ENCODE results near the gene SAMM50.
A peak's percentile ranks its signal among the peaks of the same experiment; 100 is the strongest.

The SAMM50 gene

DNA sequence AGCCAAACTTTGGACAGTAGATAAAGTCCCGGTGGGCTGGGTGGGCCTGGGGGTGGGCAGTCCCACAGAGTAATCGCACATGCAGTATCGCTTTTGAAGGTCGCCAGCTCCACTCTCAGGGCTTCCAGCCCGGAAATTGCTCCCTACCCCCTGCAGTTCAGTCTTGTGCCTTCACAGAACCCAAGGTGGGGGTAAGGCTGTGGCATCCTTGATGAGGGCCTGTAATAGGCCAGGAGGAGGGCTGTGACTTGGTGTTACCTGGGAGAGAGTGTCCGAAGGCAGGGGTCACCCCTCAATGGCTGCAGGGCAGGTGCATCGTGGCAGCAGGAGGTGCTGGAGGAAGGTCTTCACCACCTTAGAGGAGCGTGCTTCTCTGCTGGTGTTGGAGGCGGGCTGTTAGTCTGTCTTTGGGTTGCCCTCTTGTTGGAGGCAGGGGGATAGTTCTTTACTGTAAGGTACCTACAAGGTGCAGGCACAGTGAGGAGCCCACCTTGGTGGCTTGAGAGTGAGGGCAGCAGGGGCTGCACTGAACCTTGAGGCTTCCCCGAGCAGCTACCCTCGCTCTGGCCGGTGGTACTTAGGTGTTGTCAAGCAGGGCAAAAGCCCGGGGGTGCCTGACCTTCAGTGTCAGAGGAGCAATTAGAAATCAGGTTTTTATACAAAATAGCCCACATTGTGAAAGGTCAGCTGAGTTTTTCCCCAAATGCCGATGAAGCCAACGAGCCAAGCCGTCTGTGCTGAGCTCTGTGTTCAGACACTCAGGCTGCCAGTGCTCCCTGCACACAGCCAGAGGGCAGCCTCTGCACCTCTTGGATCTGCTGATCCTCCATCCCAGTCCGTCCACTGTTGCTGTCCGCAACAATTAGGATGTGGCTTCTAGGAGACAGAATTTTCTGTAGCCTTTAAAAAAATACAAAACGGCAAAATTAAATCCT lies 21.9 kb downstream of the SAMM50 start:
- DNase-seq, result no peak

DNA sequence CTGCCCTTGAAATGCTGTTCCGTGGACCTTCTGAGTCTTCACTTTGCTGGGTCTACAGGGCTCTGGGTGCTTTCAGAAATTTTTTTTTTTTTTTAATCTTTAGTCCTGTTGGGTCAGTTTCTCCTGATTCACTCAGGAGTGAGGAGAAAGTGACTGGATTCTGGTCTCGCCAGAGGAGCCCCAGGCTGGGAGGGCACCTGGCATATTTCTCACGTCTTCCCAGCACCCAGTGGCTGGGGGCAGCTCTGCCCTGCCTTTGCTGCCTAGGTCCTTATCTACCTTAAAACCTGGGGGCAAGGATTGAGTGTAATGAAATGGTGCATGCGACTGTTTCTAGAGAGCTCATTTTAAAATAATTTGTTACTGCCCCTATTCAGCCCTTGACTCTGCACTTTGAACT lies 23.3 kb downstream of the SAMM50 start:
- DNase-seq, result no peak

- DNase-seq, result no peak
Observed at GRCh38 chr22:43980579-43980978, 25.3 kb downstream of the SAMM50 start.

GRCh38 chr22:43980996-43981395 lies 25.8 kb downstream of the SAMM50 start:
- no peak for DNase-seq

DNA sequence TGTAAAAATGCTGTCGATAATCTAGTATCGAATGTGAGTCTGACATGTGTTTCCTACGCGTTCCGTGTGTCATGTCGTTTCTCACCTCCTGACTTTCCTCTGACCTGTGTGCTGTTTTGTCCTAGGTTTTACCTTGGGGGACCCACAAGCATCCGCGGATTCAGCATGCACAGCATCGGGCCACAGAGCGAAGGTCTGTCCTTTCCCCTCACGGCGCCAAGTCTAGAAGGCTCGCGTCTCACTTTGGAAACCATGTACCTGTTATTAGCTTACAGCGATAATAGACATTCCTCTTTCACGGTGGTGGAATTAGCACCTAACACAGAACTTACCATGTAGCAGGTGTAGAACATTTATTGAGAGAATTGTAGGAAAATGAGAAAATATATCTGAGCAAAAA lies 28.6 kb downstream of the SAMM50 start:
- no peak for DNase-seq

DNA sequence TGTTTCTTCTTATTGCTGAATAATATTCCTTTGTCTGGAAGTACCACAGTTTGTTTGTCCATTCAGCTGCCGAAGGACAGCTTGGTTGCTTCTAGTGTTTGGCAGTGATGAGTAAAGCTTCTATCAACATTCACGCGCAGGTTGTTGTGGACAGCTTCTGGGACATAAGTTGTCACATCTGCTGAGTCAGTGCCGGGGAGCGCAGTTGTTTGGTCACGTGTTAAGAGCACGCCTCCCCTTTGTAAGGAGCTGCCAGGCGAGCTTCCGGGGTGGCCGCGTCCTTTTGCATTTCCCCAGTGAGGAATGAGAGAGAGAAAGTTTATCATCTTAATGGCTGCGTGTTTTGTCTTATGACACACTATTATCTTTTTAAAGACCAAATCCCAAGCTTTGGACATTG lies 30.3 kb downstream of the SAMM50 start:
- DNase-seq, result peak in 21 of 56 donors; percentile 2 to 59 (median 25)

- no peak for DNase-seq
Observed at GRCh38 chr22:43988116-43988820, 33.0 kb downstream of the SAMM50 start.

DNA sequence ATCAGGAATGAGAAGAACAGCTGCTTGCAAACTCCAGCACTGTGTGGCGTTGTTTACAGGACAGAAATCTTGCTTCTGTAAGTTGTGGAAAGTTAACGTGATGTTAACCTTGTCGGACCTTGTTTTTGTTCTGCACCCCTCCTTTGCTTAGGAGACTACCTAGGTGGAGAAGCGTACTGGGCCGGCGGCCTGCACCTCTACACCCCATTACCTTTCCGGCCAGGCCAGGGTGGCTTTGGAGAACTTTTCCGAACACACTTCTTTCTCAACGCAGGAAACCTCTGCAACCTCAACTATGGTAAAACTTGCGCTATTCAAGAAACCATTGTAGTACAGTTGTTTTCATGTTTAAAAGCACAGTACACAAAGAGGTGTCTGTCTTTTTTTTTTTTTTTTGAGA lies 33.7 kb downstream of the SAMM50 start:
- DNase-seq, result no peak

GRCh38 chr22:43990044-43990443 lies 34.8 kb downstream of the SAMM50 start:
- no peak for DNase-seq

DNA sequence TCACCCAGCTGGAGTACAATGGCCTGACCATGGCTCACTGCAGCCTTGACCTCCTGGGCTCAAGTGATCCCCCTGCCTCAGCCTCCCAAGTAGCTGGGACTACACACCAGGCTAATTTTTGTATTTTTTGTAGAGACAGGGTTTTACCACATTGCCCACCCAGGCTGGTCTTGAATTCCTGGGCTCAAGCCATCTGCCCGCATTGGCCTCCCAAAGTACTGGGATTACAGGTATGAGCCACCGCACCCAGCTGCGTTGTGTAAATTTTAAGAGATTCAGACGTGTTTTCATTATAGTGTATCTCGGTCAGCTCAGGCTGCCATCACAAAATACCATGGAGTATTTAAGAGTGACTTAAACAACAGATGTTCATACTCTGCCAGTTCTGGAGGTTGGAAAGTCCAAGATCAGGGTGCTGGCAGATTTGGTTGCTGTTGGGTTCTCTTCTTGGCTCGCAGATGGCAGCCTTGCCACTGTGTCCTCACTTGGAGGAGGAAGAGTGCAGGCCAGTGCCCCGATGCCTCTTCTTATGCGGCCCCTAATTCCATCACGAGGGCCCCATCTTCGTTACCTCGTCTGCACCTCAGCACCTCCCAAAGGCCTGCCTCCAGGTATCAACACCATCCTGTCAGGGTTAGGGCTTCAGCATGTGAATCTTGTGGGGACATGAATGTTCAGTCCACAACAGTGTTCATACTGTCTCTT lies 36.2 kb downstream of the SAMM50 start:
- DNase-seq, result no peak

DNA sequence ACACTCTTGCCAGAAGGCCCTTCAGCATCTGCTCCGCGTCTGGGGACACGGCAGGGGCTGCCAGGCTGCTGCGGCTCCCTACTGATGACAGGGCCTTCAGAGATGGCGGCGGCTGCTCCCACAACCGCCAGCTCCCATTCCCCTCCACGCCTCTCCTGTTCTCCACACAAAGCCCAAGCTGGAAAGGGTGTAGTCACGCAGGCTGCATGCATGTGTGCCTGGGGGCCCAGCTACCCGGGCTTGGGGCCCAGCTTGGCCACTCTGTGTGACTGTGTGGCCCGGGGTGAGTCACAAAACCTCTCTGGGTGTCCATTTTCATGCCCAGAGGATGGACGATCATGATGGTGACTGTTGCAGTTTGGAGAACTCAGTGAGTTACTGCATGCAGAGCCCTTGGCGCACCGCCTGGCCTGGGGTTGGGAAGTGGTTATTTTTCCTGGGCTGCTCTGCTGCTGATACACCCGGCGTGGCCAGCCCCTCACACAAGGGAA lies 37.1 kb downstream of the SAMM50 start:
- DNase-seq, result no peak

- DNase-seq, result peak in 23 of 56 donors; percentile 3 to 44 (median 22)
Observed at GRCh38 chr22:43993072-43993760, 38.0 kb downstream of the SAMM50 start.

GRCh38 chr22:43994006-43994405 lies 38.8 kb downstream of the SAMM50 start:
- no peak for DNase-seq

- no peak for DNase-seq
Observed at GRCh38 chr22:43994416-43994815, 39.2 kb downstream of the SAMM50 start.

- DNase-seq, result no peak
Observed at GRCh38 chr22:43995057-43995685, 39.9 kb downstream of the SAMM50 start.

DNA sequence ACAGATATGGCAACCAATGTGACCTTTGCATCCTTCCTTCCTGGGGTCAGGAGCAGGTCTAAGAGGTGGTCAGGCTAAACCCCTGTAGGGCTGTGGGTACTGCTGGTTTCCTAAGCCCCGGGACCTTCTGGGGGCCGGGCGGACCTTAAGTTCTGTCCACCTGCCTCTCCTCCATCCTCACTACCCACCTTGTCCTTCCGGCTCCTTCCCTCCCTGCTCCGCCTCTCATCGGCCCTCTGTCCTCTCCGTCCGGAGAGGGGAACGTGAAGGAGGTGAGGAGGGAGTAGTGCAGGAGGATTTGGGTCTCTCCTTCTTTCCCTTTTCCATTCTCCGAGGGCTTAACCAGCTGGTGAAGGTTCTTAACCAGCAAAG lies 40.5 kb downstream of the SAMM50 start:
- no peak for DNase-seq

GRCh38 chr22:43996170-43996980 lies 41.1 kb downstream of the SAMM50 start:
- DNase-seq, result peak in 13 of 56 donors; percentile 4 to 48 (median 9)

DNA sequence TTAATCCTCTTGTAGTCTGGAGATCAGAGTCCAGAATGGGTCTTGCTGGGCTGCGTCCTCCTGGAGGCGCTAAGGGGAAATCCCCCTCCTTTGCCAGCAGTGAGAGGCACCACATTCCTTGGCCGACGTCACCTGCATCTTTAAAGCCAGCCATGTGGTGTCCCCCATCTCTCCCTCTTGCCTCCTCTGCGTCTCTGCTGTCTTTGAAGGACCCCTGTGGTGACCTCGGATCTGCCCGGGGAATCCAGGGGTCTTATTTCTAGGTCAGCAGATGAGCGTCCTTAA lies 41.7 kb downstream of the SAMM50 start:
- no peak for DNase-seq

- DNase-seq, result no peak
Observed at GRCh38 chr22:43998679-43999264, 43.5 kb downstream of the SAMM50 start.

GRCh38 chr22:43999378-43999777 lies 44.1 kb downstream of the SAMM50 start:
- DNase-seq, result no peak
